ENCODE results near the gene CACNA1S. TPM values are rescaled to one million over a fixed set of nuclear protein-coding genes. Genes with fewer than 3 reads are reported as not detected.

CACNA1S gene
- total RNA-seq, 1 experiment from 2014 or later: 0.02 TPM

DNA sequence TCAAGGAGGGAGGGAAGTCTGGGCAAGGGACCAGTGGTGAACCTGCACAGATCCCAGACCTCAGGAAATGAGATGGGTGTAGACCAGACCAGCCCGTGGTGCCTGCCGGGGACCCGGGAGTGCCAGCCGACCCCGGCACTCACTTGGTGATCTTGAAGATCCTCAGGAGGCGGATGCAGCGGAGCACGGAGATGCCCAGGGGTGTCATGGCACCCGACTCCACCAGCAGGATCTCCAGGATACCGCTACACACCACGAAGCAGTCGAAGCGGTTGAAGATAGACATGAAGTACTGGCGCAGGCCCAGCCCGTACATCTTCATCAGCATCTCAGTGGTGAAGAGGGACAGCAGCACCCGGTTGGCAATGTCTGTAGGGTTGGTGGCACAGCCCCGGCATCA lies 34.5 kb downstream of the CACNA1S start (continued):
- TF ChIP-seq ATF3 (CRISPR knock-in tag; conservative IDR thresholded peaks at IDR 0.05) (no peak), FOXJ3 (CRISPR knock-in tag; IDR thresholded peaks at IDR 0.05; ENCODE audit: borderline replicate concordance) (no peak), ZNF138 (CRISPR knock-in tag; conservative IDR thresholded peaks at IDR 0.05) (no peak), TEAD4 (CRISPR knock-in tag; IDR thresholded peaks at IDR 0.05) (no peak)

GRCh38 chr1:201077116-201077515 lies 35.1 kb downstream of the CACNA1S start:
- no peaks in the 10 kb centered on the region for H3K9me3 Mint-ChIP-seq

GRCh38 chr1:201076092-201076491 lies 36.1 kb downstream of the CACNA1S start:
- ChIA-PET CTCF (interaction anchor here (1.0 to 2.6 kb wide), 4 partner anchors 23 to 103 kb away, joined by 3 to 7 read pairs (median 3); no protein-coding TSS in a partner anchor), POLR2A (no interaction called here)
- no peaks in the 10 kb centered on the region for H3K27me3 Mint-ChIP-seq (ENCODE audit: low read depth)
- no peak overlapping the region for H3K27ac Mint-ChIP-seq
- H3K4me1 Mint-ChIP-seq: no peaks in the 10 kb centered on the region
- no peak for ATAC-seq
- no peak for DNase-seq (ENCODE audit: low spot score)
- no peaks in the 10 kb centered on the region for H3K36me3 Mint-ChIP-seq
- no peaks in the 10 kb centered on the region for H3K9me3 Mint-ChIP-seq
- no peak overlapping the region for H3K4me3 Mint-ChIP-seq
- no peak for TF ChIP-seq CREM (CRISPR knock-in tag; IDR thresholded peaks at IDR 0.05)
- TF ChIP-seq, protein P1, sequence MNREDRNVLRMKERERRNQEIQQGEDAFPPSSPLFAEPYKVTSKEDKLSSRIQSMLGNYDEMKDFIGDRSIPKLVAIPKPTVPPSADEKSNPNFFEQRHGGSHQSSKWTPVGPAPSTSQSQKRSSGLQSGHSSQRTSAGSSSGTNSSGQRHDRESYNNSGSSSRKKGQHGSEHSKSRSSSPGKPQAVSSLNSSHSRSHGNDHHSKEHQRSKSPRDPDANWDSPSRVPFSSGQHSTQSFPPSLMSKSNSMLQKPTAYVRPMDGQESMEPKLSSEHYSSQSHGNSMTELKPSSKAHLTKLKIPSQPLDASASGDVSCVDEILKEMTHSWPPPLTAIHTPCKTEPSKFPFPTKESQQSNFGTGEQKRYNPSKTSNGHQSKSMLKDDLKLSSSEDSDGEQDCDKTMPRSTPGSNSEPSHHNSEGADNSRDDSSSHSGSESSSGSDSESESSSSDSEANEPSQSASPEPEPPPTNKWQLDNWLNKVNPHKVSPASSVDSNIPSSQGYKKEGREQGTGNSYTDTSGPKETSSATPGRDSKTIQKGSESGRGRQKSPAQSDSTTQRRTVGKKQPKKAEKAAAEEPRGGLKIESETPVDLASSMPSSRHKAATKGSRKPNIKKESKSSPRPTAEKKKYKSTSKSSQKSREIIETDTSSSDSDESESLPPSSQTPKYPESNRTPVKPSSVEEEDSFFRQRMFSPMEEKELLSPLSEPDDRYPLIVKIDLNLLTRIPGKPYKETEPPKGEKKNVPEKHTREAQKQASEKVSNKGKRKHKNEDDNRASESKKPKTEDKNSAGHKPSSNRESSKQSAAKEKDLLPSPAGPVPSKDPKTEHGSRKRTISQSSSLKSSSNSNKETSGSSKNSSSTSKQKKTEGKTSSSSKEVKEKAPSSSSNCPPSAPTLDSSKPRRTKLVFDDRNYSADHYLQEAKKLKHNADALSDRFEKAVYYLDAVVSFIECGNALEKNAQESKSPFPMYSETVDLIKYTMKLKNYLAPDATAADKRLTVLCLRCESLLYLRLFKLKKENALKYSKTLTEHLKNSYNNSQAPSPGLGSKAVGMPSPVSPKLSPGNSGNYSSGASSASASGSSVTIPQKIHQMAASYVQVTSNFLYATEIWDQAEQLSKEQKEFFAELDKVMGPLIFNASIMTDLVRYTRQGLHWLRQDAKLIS (CRISPR knock-in tag; IDR thresholded peaks at IDR 0.05; ENCODE audit: borderline replicate concordance): no peak
- no peak for TF ChIP-seq IRF1 (CRISPR knock-in tag; IDR thresholded peaks at IDR 0.05)
- TF ChIP-seq ZBTB43 (CRISPR knock-in tag; IDR thresholded peaks at IDR 0.05): no peak
- no peak for TF ChIP-seq SP1 (CRISPR knock-in tag; conservative IDR thresholded peaks at IDR 0.05)
- TF ChIP-seq, protein P2, sequence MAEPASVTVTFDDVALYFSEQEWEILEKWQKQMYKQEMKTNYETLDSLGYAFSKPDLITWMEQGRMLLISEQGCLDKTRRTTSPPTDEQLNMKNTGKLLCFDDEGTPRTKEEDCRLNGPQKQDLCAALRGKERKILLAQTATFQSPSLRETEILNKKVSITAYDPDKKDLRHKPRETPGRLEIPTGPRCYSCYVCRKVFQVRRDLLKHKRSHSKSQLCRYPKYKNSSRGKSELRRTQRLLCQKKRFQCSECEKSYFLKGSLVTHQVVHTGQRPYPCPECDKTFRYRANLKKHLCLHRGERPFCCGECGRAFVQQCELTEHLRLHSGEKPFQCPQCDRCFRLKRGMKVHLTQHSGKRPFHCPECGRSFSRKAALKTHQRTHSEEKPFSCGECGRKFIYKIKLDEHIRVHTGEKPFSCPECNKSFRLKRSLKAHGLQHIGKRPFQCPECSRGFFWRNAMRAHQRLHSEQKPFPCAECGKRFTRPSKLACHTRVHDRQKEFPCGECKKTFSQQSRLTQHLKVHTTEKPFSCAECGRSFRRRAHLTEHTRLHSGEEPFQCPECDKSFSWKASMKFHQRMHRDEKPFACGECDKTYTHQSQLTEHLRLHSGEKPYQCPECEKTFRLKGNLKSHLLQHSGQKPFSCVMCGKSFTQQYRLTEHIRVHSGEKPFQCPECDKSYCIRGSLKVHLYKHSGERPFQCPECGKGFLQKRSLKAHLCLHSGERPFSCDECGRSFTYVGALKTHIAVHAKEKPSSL (CRISPR knock-in tag; conservative IDR thresholded peaks at IDR 0.05): no peak
- no peak for TF ChIP-seq KAT7 (CRISPR knock-in tag; IDR thresholded peaks at IDR 0.05; ENCODE audit: borderline replicate concordance)

More at GRCh38 chr1:201077116-201077515, 35.1 kb downstream of the CACNA1S start:
- CTCF ChIA-PET: interaction anchor here (1.1 kb wide), 1 partner anchor 37 kb away, joined by 3 read pairs; no protein-coding TSS in a partner anchor
- POLR2A ChIA-PET: no interaction called here
- no peak overlapping the region for H3K4me3 Mint-ChIP-seq
- no peak overlapping the region for H3K27ac Mint-ChIP-seq
- ATAC-seq (no peak), DNase-seq (ENCODE audit: low spot score) (no peak)
- TF ChIP-seq E2F5 (CRISPR knock-in tag; IDR thresholded peaks at IDR 0.05): no peak
- no peak for TF ChIP-seq FOXP4 (CRISPR knock-in tag; IDR thresholded peaks at IDR 0.05)
- TF ChIP-seq JAZF1 (CRISPR knock-in tag; IDR thresholded peaks at IDR 0.05): no peak
- TF ChIP-seq EMX1 (CRISPR knock-in tag; IDR thresholded peaks at IDR 0.05): no peak
- no peak for TF ChIP-seq HMGA2 (CRISPR knock-in tag; IDR thresholded peaks at IDR 0.05)
- no peak for TF ChIP-seq E2F1 (CRISPR knock-in tag; IDR thresholded peaks at IDR 0.05)
- no peak for TF ChIP-seq RELA (CRISPR knock-in tag; IDR thresholded peaks at IDR 0.05; ENCODE audit: borderline replicate concordance)
- H3K36me3 Mint-ChIP-seq: no peaks in the 10 kb centered on the region
- no peaks in the 10 kb centered on the region for H3K27me3 Mint-ChIP-seq (ENCODE audit: low read depth)
- H3K4me1 Mint-ChIP-seq: no peaks in the 10 kb centered on the region; the same call in 1 of the 2 replicates

Data from WTC11 (cell line).